OCI-M2 (cell line): ENCODE data around the gene RAB42.
A peak's percentile ranks its signal among the peaks of the same experiment; 100 is the strongest.
"Not testable (repeated sequence)": the region's sequence is repeated elsewhere in the genome, so short reads cannot be mapped to it uniquely, and the experiment has no call there.

ENCODE experiments used
- DNase-seq: peaks from one replicate; lab custom pipeline; 2025; ENCODE audit not compliant: unreplicated experiment; lab: John Stamatoyannopoulos, UW

Gene RAB42

GRCh38 chr1:28582248-28582615 is 9.8 kb upstream of the RAB42 start:
- DNase-seq, result no peak

- DNase-seq, result not testable (repeated sequence)
These were observed 5.3 kb upstream of the RAB42 start for GRCh38 chr1:28586585-28587391.

GRCh38 chr1:28592321-28593071 is 431 bp downstream of the RAB42 start:
- no peak for DNase-seq

GRCh38 chr1:28593988-28594356 is 1.9 kb downstream of the RAB42 start:
- not testable (repeated sequence) for DNase-seq

GRCh38 chr1:28594686-28595411 is 2.8 kb downstream of the RAB42 start:
- not testable (repeated sequence) for DNase-seq

- no peak for DNase-seq
These were observed 3.5 kb downstream of the RAB42 start for GRCh38 chr1:28595412-28596191.

GRCh38 chr1:28596276-28596675 is 4.2 kb downstream of the RAB42 start:
- DNase-seq, result not testable (repeated sequence)

GRCh38 chr1:28601696-28602095 is 9.6 kb downstream of the RAB42 start:
- DNase-seq, result no peak

GRCh38 chr1:28602536-28603439 is 10.7 kb downstream of the RAB42 start:
- DNase-seq, result no peak

- no peak for DNase-seq
These were observed 12.3 kb downstream of the RAB42 start for GRCh38 chr1:28604411-28604810.

GRCh38 chr1:28604962-28605361 is 12.9 kb downstream of the RAB42 start:
- no peak for DNase-seq

GRCh38 chr1:28606771-28607170 is 14.7 kb downstream of the RAB42 start:
- no peak for DNase-seq

- DNase-seq, result no peak
These were observed 21.1 kb downstream of the RAB42 start for GRCh38 chr1:28613175-28613574.

GRCh38 chr1:28631713-28632112 is 39.6 kb downstream of the RAB42 start:
- no peak for DNase-seq

- DNase-seq, result no peak
These were observed 40.5 kb downstream of the RAB42 start for GRCh38 chr1:28632560-28632959.

- no peak for DNase-seq
These were observed 48.7 kb downstream of the RAB42 start for GRCh38 chr1:28640766-28641165.

- DNase-seq, result peak; percentile 72
These were observed 50.2 kb downstream of the RAB42 start for GRCh38 chr1:28642056-28642846.

GRCh38 chr1:28642847-28643635 is 51.0 kb downstream of the RAB42 start, which contains the start of gene TAF12:
Gene TAF12, minus strand, starts transcription at chr1:28643067. Its CDS starts 20,986 bp downstream, at chr1:28622081.
- DNase-seq, result peak; percentile 72
